Fibroblast of the conjunctiva (primary cell): ENCODE measurements around the gene RAB11A.

ENCODE experiments used
- DNase-seq: peaks from one replicate; pipeline ENCODE4 v3.0.0-alpha.2; 2010; ENCODE audit warnings: low read depth

Gene RAB11A

DNA sequence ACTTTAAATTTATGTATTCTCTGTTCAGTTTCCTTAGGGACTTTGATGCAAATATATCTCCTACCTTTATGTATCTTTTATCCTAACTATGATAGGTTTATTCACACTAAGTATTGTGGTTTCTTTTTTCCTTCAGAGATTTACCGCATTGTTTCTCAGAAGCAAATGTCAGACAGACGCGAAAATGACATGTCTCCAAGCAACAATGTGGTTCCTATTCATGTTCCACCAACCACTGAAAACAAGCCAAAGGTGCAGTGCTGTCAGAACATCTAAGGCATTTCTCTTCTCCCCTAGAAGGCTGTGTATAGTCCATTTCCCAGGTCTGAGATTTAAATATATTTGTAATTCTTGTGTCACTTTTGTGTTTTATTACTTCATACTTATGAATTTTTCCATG lies 18.3 kb downstream of the RAB11A start:
- no peak for DNase-seq

DNA sequence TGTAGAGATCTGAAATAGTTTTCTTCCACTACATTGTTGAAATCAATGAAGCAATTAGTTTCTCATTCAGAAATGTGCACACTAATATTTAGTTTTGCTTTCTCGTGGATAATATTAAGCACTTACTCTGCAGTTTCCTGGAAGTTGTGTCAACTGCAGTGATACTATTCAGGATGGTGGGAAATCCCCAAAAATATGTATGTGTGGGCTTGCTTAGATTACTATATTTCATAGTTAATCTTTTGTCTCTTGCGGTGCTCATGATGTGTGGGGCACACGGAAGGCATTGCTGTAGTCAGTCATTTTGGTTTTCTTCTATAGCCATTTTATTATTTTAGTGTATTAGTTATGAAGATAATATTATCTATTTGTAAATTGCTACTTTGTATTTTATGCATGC lies 19.7 kb downstream of the RAB11A start:
- no peak for DNase-seq

DNA sequence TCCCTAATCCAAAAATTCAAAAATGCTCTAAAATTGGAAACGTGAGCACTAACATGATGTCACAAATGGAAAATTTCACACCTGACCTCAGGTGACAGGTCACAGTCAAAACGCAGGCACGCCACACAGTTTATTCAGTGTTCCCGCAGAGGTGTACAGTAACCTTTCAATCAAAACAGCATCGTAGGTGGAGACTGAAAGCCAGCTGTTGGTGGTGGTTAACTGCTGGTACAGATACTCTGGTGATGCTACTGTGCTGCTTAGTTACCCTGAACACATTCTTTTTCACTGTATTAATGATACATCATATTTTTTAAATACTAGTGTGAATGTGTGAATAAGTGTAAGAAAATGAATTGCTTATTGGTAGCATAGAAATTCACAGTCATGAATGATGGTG lies 23.8 kb downstream of the RAB11A start:
- no peak for DNase-seq

DNA sequence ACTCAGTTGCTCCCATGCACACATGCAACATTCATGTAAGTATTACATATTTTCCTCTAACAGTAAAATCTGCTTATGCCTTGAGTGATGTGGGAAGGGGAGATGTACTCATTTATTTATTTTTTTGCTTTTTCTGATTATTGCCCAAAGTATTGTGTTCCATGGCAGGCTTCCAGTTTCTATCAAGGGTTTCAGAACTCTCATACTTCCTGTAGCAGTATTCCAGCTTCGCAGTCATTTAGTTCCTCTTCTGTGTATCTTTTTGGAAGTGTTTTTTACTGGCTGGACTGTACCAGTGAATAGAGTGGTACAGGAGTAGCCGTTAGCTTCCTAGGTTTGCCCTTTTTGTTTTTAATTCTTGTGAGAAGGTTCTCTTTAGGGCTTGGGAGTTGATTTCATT lies 26.9 kb downstream of the RAB11A start:
- no peak for DNase-seq

DNA sequence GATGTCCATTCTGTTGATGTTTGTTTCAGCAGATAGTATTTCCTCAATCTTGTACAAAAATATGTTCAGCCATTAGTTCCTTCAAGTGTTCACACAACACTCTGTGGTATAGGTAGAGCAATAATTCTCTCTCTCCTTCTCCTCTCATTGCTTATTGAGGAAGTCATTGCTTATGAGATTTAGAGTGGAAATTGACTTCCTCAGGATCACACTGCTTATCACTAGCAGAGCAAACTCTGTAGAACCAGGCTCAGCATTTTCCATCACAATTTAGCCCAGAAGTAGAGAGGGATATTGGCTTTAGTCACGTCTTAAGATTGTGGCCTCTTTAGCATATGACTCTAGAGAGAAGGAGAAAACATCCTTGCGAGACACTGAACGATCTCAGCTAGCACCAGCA lies 31.2 kb downstream of the RAB11A start:
- DNase-seq, result no peak

DNA sequence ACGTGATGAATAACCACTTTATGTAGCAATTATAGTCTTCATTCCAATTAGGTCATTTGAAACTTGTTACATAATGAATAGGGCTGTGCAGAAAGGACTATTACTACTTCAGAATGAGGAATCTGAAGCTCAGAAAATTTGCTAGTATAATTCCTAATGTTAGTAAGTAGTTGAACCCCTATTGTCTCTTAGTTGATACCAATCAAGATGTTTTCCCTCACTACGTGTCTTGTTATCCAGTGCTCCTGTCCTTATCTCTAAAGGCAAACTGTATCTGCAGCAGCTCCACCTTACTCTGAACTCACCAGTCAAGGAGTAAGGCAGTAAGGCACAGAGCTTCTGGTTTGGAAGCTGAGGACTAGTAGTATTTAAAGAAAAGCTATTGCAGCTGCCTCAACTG lies 32.0 kb downstream of the RAB11A start:
- DNase-seq, result no peak

DNA sequence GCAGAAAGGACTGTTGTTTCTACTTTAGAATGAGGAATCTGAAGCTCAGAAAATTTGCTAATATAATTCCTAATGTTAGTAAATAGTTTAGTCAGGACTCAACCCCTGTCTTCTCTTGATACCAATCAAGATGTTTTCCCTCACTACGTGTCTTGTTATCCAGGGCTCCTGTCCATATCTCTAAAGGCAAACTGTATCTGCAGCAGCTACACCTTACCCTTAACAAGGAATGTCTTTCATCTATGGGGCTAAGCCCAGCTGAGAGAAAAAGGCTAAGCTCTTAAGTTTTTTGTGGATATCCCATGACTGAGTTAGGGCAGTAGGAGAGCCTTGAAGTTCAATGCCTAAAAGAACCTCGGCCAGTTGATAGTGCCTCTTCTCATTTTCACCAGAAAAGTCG lies 32.5 kb downstream of the RAB11A start:
- no peak for DNase-seq

DNA sequence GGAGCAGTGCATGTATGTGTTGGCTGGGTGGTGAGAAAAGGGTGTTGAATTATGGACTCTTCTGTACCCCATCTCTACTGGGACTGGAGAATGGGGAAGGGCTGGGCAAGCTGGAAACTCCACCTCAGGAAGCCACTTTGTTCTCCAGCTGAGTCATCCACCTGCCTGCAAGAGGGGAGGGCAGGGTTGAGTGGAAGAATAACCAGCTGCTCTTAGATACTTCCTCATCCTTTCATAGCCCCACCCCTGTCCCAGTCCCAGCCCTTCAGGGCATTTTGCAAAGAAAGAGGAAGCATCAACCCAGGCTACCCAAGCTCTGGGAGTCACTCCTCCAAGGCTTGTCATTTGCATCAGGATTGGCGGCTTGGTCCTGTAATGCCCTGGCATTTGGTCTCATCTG lies 33.1 kb downstream of the RAB11A start:
- DNase-seq, result no peak

DNA sequence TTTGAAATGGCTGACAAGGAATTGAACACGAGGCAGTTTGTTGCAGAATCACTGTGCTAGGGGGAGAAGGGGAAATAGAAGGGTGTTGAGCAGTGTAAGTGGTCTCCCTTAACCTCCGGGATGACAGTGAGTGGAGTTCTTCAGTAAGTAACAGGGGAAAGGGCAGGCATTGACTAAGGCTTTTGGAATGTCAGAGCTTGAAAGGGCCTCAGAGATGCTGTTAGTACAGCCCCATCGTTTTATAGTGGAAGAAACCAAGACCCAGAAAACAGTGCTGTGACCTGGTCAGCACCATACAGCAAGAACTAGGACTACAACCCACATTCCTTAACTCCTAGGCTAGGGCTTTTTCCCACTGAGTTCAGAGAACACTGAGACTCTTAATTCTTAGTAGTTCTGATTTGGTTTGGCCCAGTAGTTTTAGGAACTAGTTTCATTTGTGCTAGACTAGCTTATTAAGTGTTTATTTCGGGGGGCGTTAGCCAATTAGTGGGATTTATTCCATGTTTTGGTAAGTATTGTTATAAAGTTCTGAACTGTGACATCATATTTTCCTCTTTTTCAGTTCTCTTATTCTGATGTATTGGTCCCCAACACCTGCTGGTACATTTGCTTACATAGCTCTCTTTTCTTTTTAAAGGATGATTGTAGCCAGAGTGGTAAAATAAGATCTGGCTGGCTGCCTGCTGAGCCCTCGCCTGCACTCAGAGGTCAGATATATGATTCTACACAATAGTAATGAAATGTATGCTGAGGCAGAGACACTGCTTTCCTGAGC lies 34.2 kb downstream of the RAB11A start:
- DNase-seq, result no peak

DNA sequence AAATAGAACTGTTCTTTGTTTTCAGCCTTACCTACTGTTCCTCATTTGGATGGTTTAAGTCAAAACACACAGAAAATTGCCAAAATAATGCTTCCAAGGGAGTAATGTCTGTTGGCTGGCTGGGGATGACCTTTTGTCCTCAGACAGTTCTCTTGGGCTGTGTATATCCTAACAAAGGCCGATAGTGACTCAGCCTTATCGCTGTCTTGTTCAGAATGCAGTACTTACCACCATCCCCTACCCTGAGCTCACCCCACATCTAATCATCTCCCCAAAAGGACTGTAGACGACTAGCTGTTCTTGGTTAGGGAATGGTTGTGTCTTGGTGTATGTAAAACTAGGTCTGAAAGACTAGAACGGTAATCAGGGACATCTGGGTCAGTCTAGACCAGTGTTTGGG lies 35.0 kb downstream of the RAB11A start:
- no peak for DNase-seq

DNA sequence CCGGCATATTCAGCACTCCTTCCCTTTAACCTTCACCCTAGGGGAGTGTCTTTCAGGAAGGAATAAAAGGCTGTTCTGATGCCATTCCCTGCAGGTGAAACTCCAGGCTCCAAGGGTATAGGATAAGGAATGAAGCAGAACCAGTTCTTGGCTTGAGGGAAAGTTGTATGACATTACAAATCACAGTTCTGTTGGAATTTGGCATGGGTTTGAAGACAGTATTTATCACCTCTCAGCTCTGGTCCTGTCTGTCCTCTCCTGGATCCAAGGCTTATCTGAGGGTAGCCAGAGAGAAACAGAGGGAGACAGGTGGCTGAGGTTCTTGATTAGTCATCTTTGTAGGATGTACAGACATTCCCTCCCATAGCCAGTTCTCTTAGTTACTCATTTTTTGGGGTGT lies 37.1 kb downstream of the RAB11A start:
- no peak for DNase-seq

DNA sequence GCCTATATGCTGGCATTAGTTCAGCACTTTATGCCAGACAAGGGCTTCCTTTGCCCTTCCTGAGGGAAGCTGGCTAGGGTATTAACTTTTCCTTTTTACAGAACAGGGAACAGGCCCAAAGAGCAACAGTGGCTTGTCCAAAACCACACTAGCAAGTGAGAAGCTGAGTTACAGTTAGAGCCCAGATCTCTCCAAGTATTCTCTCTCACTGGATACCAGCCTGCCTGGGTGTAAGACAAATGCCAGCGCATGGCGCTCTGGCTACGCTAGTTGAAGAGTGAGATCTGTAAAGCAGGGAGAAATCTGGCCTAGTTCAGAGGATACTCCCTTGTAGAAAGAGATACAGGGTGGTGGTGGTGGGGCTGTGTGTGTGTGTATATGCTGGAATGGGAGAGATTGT lies 38.4 kb downstream of the RAB11A start:
- no peak for DNase-seq

DNA sequence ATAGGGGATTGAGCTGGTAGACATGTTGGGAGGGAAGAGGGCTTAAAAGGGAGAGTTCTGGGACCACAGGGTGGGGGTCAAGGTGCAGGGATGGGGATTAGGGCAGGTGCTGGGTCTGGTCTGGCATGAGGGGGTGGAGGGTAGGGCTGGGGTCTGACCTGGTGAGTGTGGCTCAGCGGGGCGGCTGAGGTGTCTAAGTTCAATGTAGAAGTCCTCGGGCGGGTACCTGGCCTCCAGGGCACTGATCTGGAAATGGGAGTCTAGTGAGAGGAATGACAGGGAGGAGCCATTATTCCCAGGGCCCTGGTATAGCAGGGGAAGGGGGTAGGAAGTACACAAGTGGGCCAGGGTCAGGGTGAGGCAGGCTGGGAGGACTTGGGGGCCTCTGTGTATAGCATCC lies 39.6 kb downstream of the RAB11A start:
- no peak for DNase-seq

DNA sequence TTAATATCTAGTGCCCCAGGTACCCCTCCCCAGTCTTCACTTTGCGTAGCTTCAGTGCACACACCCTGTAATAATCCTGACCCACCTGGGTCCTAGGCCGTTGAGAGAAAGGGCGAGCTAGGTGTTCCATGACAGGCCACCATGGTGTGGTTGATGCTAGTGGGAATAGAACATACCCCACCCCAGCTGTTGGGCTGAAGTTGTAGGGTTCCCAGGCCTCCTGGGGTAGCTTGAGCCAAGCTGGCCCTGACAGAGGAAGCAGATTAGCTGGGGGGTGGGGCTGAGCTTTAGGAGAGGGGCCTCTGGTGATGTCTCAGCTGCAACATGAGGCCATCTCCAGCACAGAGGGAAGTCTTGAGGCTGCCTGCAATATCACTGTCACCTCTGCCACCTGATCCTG lies 40.5 kb downstream of the RAB11A start:
- no peak for DNase-seq

DNA sequence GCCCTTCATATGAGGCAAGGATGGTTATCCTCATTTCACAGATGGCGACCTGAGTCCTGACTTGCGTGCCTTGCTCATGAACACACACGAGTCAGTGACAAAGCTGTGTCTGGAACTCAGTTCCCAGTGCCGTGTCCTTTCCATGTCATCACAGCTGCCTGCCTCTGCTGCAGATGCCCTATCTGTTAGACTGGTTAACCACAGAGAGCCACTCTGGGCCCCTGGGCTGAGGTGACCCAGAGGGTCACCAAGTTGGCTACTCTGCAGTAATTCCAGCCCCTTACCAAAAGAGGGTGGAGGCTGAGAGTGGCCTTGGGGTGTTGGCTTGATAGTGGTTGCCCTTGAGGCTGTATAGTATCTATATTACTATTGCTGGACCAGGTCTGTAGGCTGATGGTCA lies 41.0 kb downstream of the RAB11A start:
- DNase-seq, result no peak

DNA sequence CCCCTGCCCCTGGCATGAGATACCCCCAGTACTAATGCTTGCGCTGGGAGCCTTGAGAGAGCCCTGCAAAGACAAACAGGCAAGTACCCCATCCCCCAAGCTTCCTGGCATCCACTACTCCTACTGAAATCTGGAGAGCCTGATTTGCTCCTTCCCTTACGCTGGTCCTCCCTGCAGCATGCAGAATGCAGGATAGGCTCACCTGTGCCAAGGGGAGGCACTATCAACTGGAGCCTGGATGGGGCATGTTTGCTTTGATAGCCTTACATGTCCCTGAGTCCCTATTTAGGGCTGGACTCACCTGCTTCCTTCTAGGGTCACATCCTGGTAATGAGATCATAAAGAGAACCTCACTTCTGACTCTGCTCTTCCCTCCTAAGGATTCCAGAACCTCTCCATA lies 42.9 kb downstream of the RAB11A start:
- no peak for DNase-seq

DNA sequence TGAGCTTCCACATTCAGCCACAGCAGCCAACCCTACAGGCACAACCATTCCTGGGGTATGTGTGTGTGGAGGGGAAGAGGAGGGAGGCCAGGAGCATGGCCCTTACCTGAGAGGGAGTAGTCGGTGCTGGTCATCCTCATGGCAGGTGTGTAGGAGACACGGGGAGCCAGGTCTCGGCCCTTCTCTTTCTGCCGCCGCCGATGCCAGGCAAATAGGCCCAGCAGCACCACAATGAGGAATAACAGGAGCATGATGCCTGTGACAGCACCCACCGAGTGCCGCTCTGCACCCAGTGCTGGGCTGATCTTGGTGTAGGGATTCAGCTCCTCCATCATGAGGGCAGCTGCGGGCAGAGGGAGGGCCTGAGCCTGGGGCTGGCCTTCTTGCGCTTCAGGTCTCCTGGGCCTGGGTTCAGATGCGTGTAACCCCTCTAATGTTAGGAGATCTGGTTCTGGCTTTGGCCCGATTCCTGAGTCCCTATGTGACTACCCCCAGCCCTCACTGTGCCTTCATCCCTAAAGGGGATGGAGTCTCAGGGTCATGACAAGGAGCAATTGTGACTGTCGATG lies 44.4 kb downstream of the RAB11A start:
- DNase-seq, result no peak

DNA sequence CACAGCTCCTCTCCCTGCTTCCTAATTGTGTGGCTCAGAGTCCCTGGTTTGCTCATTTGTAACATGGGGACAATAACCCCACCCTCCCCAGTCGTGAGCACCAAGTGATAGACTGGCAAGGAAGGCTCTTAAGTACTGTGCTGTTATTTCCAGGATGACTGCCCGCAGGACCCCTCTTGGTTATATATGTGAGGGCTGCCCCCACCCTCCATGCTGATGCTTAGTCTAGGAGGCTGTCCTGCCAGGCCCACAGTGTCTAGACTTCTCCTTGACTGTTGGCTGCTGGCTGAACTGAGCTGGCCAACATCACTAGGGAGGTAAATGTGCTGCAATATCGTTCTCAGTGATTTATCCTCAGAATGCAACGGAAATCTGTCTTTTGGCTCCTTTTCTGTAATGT lies 45.1 kb downstream of the RAB11A start:
- no peak for DNase-seq

DNA sequence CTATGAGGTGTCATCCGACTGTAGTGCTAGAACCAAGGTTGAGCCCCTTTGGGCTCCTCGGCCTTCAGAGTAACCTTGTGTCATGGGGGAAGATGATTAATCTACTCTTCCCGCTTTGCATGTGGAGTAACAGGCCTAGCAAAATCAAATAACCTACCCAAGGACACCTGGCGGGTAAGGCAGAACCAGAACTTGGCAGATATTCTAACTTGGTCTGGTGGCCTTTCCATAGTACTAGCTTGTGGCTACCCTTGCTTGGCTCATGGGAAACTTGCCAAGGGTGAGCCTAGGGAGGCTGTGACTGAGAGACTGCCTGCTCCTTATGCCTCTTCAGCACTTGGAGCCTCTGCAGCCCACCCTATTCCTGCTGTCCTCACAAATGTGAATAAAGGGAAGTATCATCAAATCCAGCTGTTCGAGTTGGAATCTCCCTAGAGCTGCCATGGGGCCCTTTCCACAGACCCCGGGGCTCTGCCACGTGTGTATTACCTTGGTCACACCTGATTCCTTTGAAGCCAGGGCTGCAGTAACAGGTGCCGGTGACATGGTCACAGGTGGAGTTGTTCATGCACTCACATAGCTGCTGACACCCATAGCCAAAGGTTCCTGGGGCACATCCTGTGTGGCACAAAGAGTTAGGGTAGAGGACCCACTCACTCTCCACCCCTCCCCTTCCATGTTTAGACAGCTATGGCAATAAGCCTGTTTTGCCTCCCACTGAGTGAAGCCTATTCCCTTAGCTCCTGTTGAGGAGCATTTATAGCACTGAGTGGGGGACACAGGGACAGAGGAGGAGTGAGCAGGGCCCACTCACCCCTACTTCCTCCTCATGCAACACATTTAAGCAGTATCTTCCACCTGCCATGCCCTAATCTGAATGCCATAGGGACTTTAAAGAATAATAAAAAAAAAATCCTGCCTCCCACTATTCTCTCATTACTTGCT lies 46.0 kb downstream of the RAB11A start:
- DNase-seq, result no peak

DNA sequence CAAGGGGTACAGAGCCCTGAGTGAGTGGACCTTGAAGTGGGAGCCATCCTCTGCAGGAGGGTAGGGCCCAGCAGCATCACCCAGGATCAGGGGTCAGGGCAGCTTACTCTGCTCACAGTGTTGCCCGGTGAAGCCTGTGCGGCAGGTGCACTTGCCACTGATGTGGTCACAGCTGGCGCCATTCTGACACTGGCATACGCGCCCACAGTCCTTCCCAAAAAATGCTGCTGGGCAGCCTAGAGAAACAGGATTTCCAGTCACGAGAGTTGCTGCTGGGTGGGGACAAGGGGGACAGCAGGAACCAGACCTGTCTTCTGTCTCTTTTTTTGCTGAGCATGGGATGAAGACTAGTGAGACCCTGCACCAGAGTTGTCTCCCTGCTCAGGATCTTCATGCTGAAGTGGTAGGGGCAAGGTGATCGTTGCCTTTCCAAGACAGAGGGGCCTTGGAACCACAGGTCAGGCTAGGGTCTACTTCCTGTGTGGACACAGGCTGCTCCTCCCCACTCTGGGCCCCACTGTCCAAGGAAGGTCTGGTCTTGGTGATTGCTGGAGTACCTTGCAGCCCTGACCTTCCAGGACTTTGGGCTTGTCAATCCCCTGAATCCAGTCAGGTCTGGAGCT lies 46.9 kb downstream of the RAB11A start:
- DNase-seq, result no peak

DNA sequence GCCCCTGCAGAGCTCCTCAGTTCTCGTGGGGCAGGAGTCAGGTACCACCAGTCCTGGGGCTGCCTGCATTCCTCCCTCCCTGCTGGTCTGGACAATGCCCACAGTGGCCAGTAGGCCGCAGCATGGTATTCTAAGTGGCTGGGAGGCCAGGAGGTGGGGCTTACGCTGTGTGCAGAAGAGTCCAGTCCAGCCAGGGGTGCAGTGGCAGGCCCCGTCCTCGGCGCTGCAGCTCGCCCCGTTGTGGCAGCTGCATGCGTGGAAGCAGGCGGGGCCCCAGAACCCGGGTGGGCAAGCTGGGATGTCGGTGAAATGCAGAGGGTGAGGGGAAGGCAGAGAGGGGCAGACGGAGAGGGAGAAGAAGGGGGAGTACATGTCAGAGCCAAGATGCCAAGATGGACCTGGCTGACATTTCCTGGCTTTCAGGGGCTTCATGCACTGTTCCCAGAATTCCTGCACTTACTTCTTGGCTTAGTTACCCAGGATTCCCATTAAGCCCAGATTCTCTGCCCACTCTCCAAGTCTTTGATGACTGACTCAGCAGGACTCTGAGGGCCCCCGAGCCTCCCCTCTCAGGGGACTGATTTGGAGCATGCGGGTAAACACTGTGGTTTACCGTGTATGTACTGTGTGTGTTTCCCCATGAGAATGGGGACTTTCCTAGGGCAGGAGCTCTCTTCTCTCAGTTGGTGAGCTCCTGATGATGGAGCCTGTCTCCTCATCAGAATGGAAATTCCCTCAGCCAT lies 47.5 kb downstream of the RAB11A start:
- peak; percentile 39 for DNase-seq

DNA sequence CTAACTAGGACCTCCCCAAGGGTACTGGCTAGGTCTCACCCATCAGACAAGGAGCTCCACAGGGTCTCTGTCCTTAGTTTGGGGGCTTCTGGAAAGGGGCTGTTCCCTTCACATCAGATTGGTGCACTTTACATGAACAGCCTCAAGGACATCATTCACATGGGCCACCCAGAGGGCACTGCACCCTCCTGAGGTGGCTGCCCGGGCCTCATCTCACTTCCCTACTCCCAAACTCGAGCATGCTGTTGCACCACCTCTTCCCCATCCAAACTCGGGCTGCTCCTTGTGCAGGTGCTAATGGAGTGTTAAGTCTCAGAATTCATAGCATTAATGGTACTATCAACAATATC lies 48.1 kb downstream of the RAB11A start:
- no peak for DNase-seq
